Stimulated activated CD8-positive, alpha-beta memory T cell treated with anti-CD3 and anti-CD28 coated beads, Interleukin-7, amount 100 ng/mL, for 4 hours (primary cell): ENCODE data around the gene PDXP.
A peak's percentile ranks its signal among the peaks of the same experiment; 100 is the strongest.
"Not testable (repeated sequence)": the region's sequence is repeated elsewhere in the genome, so short reads cannot be mapped to it uniquely, and the experiment has no call there.

Experiments
- DNase-seq, 2 donors: peaks; one replicate each; pipeline ENCODE4 v3.0.0-alpha.2; 2020; ENCODE audit warnings: low read depth in 2 of 2

The PDXP gene

GRCh38 chr22:37658133-37659065 lies at the start of gene PDXP:
TSS of gene PDXP (plus strand) at chr22:37658723. CDS start at chr22:37658783, 60 bp downstream.
- peak; percentile 97 for DNase-seq

- DNase-seq = no peak
These were observed 49.0 kb upstream of the PDXP start for GRCh38 chr22:37609240-37610152.

- not testable (repeated sequence) for DNase-seq
These were observed 48.4 kb upstream of the PDXP start for GRCh38 chr22:37610153-37610475.

GRCh38 chr22:37610480-37611129 lies 47.9 kb upstream of the PDXP start:
- no peak for DNase-seq

GRCh38 chr22:37611207-37611606 lies 47.3 kb upstream of the PDXP start:
- DNase-seq = no peak

GRCh38 chr22:37616201-37617083 lies 42.1 kb upstream of the PDXP start:
- DNase-seq = no peak

GRCh38 chr22:37617431-37617830 lies 41.1 kb upstream of the PDXP start:
- no peak for DNase-seq

- no peak for DNase-seq
These were observed 40.4 kb upstream of the PDXP start for GRCh38 chr22:37618072-37618656.

- no peak for DNase-seq
These were observed 39.8 kb upstream of the PDXP start for GRCh38 chr22:37618674-37619073.

- no peak for DNase-seq
These were observed 38.5 kb upstream of the PDXP start for GRCh38 chr22:37619991-37620390.

- no peak for DNase-seq
These were observed 37.1 kb upstream of the PDXP start for GRCh38 chr22:37621352-37621860.

- peak in 1 of 2 donors; percentile 65 for DNase-seq
These were observed 35.2 kb upstream of the PDXP start for GRCh38 chr22:37623075-37624016.

- no peak for DNase-seq
These were observed 34.5 kb upstream of the PDXP start for GRCh38 chr22:37624017-37624365.

- DNase-seq = no peak
These were observed 33.6 kb upstream of the PDXP start for GRCh38 chr22:37624876-37625275.

- no peak for DNase-seq
These were observed 32.8 kb upstream of the PDXP start for GRCh38 chr22:37625737-37626136.

- DNase-seq = no peak
These were observed 32.4 kb upstream of the PDXP start for GRCh38 chr22:37626144-37626543.

GRCh38 chr22:37626556-37627075 lies 31.9 kb upstream of the PDXP start:
- DNase-seq = no peak

- no peak for DNase-seq
These were observed 31.4 kb upstream of the PDXP start for GRCh38 chr22:37627121-37627520.

- DNase-seq = peak in 1 of 2 donors; percentile 46
These were observed 31.0 kb upstream of the PDXP start for GRCh38 chr22:37627545-37627944.
